ENCODE results near the gene SNRPA1. TPM values are rescaled to one million over a fixed set of nuclear protein-coding genes. Genes with fewer than 3 reads are reported as not detected.

Gene SNRPA1
- total and polyA plus RNA-seq, 8 donors, result 3.5 to 75.6 (median 59.0) TPM

- peak overlapping the region in 1 of 5 donors; percentile 0 for H3K27ac ChIP-seq
- H3K4me1 ChIP-seq, result peaks cover 14 to 32% (median 20%) of the 10 kb centered on the region in 4 donors
- H3K9me3 ChIP-seq, result no peaks in the 10 kb centered on the region
- 71 to 80% (median 78%) methylated on average over 5 of the region's 5 CpGs for WGBS, 5 donors
- no peak for DNase-seq
- H3K27me3 ChIP-seq, result no peaks in the 10 kb centered on the region
- peaks cover 49 to 70% (median 61%) of the 10 kb centered on the region in 4 donors for H3K36me3 ChIP-seq
- intact Hi-C loops (cut with DNase I; ENCODE audit: low total_unique reads), result no loop called here
- no peak overlapping the region for H3K4me3 ChIP-seq
- TF ChIP-seq POLR2A (IDR thresholded peaks at IDR 0.05) (no peak), POLR2AphosphoS5 (IDR thresholded peaks at IDR 0.05) (no peak), EP300 (IDR thresholded peaks at IDR 0.05) (no peak)
- TF ChIP-seq, protein P1, sequence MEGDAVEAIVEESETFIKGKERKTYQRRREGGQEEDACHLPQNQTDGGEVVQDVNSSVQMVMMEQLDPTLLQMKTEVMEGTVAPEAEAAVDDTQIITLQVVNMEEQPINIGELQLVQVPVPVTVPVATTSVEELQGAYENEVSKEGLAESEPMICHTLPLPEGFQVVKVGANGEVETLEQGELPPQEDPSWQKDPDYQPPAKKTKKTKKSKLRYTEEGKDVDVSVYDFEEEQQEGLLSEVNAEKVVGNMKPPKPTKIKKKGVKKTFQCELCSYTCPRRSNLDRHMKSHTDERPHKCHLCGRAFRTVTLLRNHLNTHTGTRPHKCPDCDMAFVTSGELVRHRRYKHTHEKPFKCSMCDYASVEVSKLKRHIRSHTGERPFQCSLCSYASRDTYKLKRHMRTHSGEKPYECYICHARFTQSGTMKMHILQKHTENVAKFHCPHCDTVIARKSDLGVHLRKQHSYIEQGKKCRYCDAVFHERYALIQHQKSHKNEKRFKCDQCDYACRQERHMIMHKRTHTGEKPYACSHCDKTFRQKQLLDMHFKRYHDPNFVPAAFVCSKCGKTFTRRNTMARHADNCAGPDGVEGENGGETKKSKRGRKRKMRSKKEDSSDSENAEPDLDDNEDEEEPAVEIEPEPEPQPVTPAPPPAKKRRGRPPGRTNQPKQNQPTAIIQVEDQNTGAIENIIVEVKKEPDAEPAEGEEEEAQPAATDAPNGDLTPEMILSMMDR (IDR thresholded peaks at IDR 0.05), result no peak
Measured at GRCh38 chr15:101275018-101275417, 20.0 kb downstream of the SNRPA1 start.

GRCh38 chr15:101273534-101273933 is 21.5 kb downstream of the SNRPA1 start:
- H3K27me3 ChIP-seq, result no peaks in the 10 kb centered on the region
- 74 to 96% (median 78%) methylated on average over 5 of the region's 5 CpGs for WGBS, 5 donors
- no peaks in the 10 kb centered on the region for H3K9me3 ChIP-seq
- no peak overlapping the region for H3K4me3 ChIP-seq
- DNase-seq, result no peak
- TF ChIP-seq POLR2A (IDR thresholded peaks at IDR 0.05) (no peak), EP300 (IDR thresholded peaks at IDR 0.05) (no peak), POLR2AphosphoS5 (IDR thresholded peaks at IDR 0.05) (no peak)
- TF ChIP-seq, protein P1 (IDR thresholded peaks at IDR 0.05), result no peak
- peaks cover 14 to 32% (median 20%) of the 10 kb centered on the region in 4 donors for H3K4me1 ChIP-seq
- H3K27ac ChIP-seq, result no peak overlapping the region
- H3K36me3 ChIP-seq, result peaks cover 49 to 72% (median 67%) of the 10 kb centered on the region in 4 donors
- intact Hi-C loops (cut with DNase I; ENCODE audit: low total_unique reads), result no loop called here

GRCh38 chr15:101272584-101272983 is 22.5 kb downstream of the SNRPA1 start:
- Histone ChIP-seq H3K4me3 (no peak overlapping the region), H3K4me1 (peaks cover 10 to 22% (median 16%) of the 10 kb centered on the region in 4 donors), H3K27me3 (no peaks in the 10 kb centered on the region), H3K9me3 (no peaks in the 10 kb centered on the region), H3K27ac (no peak overlapping the region), H3K36me3 (peaks cover 49 to 72% (median 67%) of the 10 kb centered on the region in 4 donors)
- intact Hi-C loops (cut with DNase I; ENCODE audit: low total_unique reads), result no loop called here
- 89 to 94% (median 91%) methylated on average over 9 of the region's 9 CpGs for WGBS, 5 donors
- no peak for TF ChIP-seq POLR2A (IDR thresholded peaks at IDR 0.05)
- TF ChIP-seq POLR2AphosphoS5 (IDR thresholded peaks at IDR 0.05), result no peak
- no peak for TF ChIP-seq EP300 (IDR thresholded peaks at IDR 0.05)
- TF ChIP-seq, protein P1 (IDR thresholded peaks at IDR 0.05), result no peak
- no peak for DNase-seq

DNA sequence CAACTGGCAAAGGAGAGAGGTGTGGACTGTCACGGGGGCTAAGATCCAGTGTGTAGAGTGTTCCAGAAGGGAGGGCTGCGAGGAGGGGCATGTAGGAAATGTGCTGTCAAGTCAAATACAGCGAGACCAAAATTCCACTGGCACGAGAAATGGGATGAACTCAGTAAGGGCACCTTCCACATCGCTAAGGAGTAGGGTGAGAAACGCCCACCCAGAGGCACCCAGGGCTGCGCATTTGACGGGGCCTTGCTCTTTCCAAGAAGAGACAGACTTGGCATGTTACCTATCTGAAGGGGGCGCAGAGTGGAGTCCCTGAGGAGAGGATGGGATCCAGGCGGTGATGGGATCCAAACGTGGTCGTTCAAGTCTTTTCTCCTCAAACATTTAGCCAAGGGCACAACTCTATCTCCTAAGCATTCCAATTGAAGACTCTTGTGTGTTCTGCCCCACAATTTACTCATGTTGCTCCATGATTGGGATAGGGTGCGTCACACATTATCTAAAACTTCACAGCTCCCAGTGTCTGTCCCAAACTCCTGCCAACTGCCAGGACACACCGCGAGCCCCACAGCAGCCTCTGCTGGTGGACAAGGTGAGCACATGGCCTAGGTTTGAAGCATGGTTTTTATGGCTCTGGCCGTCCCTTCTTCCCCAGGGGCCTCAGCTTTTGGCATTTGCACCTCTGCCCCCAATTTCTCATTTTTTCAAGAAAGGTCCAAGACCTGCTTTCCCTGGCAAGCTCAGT is 25.4 kb downstream of the SNRPA1 start:
- DNase-seq, result peak in 1 of 2 donors; percentile 37
- Histone ChIP-seq H3K9me3 (no peaks in the 10 kb centered on the region), H3K27ac (no peak overlapping the region), H3K36me3 (peaks cover 44 to 60% (median 59%) of the 10 kb centered on the region in 4 donors), H3K4me1 (peaks cover 4 to 14% (median 6%) of the 10 kb centered on the region in 4 donors), H3K4me3 (no peak overlapping the region), H3K27me3 (no peaks in the 10 kb centered on the region)
- intact Hi-C loops (cut with DNase I; ENCODE audit: low total_unique reads), result no loop called here
- TF ChIP-seq POLR2AphosphoS5 (IDR thresholded peaks at IDR 0.05), result peak in 1 of 3 donors; percentile 23
- TF ChIP-seq, protein P1 (IDR thresholded peaks at IDR 0.05), result peak in 1 of 7 experiments; percentile 15
- no peak for TF ChIP-seq EP300 (IDR thresholded peaks at IDR 0.05)
- 83 to 87% (median 86%) methylated on average over 16 of the region's 16 CpGs for WGBS, 5 donors

All from stomach (tissue), 9 donors.